ENCODE measurements around the gene COQ9. TPM values are rescaled to one million over a fixed set of nuclear protein-coding genes. Genes with fewer than 3 reads are reported as not detected.

Gene COQ9
- total RNA-seq, 1 experiment from 2014 or later, result 32.9 TPM

DNA sequence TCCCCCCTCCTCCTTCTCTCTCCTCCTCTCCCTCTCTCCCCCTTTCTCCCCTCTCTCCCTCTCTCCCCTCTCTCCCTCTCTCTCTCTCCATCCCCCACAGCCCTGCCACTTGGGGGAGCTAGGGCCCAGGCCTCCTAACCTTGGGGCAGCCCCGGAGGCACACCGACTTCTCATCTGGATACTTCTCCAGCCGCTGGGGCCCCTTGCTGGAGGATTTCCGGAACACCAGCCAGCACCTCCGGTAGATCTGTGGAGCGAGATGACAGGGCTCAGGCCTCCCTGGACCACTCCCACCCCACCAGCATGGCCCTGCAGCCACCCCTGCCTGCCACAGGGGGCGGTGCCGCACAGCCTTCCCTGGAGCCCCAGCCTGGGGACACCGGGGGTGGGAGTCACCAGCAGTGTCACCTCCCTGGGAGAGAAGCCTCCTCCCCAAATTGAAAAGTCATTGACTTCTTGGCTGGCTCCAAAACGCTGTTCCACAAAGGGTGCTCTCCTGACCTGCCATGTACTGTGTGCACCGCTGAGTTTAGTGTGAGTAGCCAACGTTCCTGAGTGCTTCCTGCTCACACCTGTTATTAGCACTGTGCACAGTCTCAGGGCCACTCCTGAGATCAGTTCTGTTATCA lies 28.5 kb downstream of the COQ9 start:
- H3K4me2 ChIP-seq (ENCODE audit: insufficient read depth, insufficient read length, low read length), result peak overlapping the region; percentile 34
- H3K14ac ChIP-seq (ENCODE audit: insufficient read depth, low read length), result no peak overlapping the region
- peaks cover 44 to 68% of the 10 kb centered on the region in 2 experiments for H3K4me1 Mint-ChIP-seq
- no peaks in the 10 kb centered on the region for H3K79me1 ChIP-seq (ENCODE audit: insufficient read depth, low read depth, low read length, poor library complexity, severe bottlenecking)
- peaks cover 13% of the 10 kb centered on the region; the same call in 1 of the 2 replicates for H3K4me1 ChIP-seq (ENCODE audit: insufficient read depth, low read length)
- H2BK12ac ChIP-seq (ENCODE audit: insufficient read length, low read depth, low read length), result no peak overlapping the region
- TF ChIP-seq, protein P1, sequence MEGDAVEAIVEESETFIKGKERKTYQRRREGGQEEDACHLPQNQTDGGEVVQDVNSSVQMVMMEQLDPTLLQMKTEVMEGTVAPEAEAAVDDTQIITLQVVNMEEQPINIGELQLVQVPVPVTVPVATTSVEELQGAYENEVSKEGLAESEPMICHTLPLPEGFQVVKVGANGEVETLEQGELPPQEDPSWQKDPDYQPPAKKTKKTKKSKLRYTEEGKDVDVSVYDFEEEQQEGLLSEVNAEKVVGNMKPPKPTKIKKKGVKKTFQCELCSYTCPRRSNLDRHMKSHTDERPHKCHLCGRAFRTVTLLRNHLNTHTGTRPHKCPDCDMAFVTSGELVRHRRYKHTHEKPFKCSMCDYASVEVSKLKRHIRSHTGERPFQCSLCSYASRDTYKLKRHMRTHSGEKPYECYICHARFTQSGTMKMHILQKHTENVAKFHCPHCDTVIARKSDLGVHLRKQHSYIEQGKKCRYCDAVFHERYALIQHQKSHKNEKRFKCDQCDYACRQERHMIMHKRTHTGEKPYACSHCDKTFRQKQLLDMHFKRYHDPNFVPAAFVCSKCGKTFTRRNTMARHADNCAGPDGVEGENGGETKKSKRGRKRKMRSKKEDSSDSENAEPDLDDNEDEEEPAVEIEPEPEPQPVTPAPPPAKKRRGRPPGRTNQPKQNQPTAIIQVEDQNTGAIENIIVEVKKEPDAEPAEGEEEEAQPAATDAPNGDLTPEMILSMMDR (conservative IDR thresholded peaks at IDR 0.05), result peak; percentile 89
- H3K79me2 ChIP-seq (ENCODE audit: insufficient read depth, low read length), result no peaks in the 10 kb centered on the region
- no peak overlapping the region for H3K4ac ChIP-seq (ENCODE audit: low read depth, low read length)
- H3K23me2 ChIP-seq (ENCODE audit: insufficient read length, low read depth, low read length, poor library complexity, severe bottlenecking), result peaks cover 8% of the 10 kb centered on the region
- H4K8ac ChIP-seq (replicated peaks; ENCODE audit: insufficient read length, low read depth, low read length), result no peak overlapping the region
- no peak overlapping the region for H2BK15ac ChIP-seq (ENCODE audit: low read depth, low read length)
- no peak overlapping the region for H3K23ac ChIP-seq (ENCODE audit: insufficient read length, low read depth, low read length)
- WGBS (ENCODE audit: extremely low coverage, insufficient read length, low lambda C conversion rate), result no CpG with 5 or more reads among the region's 12 CpGs
- H3K36me3 Mint-ChIP-seq (ENCODE audit: insufficient read depth in 1 of 3, low read depth in 3 of 3), result peaks cover 12 to 21% (median 14%) of the 10 kb centered on the region in 3 experiments
- no peaks in the 10 kb centered on the region for H4K20me1 ChIP-seq (ENCODE audit: control insufficient read depth, insufficient read depth, insufficient read length)
- H3K27ac Mint-ChIP-seq, result no peak overlapping the region; a peak in 2 of 7 replicates
- H3K9ac ChIP-seq (ENCODE audit: extremely low read depth, insufficient read length, low read length), result no peak overlapping the region
- H3K56ac ChIP-seq (ENCODE audit: insufficient read length, low read depth, low read length), result no peak overlapping the region
- H3K27ac ChIP-seq (ENCODE audit: insufficient read length, low read depth, low read length), result no peak overlapping the region
- H2AFZ ChIP-seq (ENCODE audit: low read length), result no peak overlapping the region
- no peak overlapping the region for H2BK20ac ChIP-seq (ENCODE audit: low read depth, low read length, poor library complexity, severe bottlenecking)
- no peak overlapping the region for H2AK5ac ChIP-seq (ENCODE audit: insufficient read length, low read length)
- no peaks in the 10 kb centered on the region for H3K9me3 Mint-ChIP-seq
- DNase-seq, result peak; percentile 96
- H2BK120ac ChIP-seq (ENCODE audit: low read depth, low read length, poor library complexity, severe bottlenecking), result no peak overlapping the region
- no peak overlapping the region for H2BK5ac ChIP-seq (ENCODE audit: insufficient read length, low read length)
- H3K27me3 Mint-ChIP-seq (ENCODE audit: low read depth), result peaks cover 9% of the 10 kb centered on the region
- H4K5ac ChIP-seq (ENCODE audit: insufficient read length, low read depth, low read length), result no peak overlapping the region
- H3K9me3 ChIP-seq (ENCODE audit: control insufficient read depth, low read depth, low read length), result no peaks in the 10 kb centered on the region
- no peak overlapping the region for H3K18ac ChIP-seq (ENCODE audit: insufficient read length, low read depth, low read length)
- H3T11ph ChIP-seq (ENCODE audit: low read length), result no peak overlapping the region
- no peak overlapping the region for H4K91ac ChIP-seq (ENCODE audit: insufficient read length, low read depth, low read length)
- peak overlapping the region; percentile 25 to 63; a peak in 4 of 5 replicates for H3K4me3 Mint-ChIP-seq
- no peaks in the 10 kb centered on the region for H3K27me3 ChIP-seq (ENCODE audit: insufficient read depth, low read length)

All from H9 (cell line).